T-helper 22 cell (primary cell): Measurements from ENCODE around the gene CD33.
"Not testable (repeated sequence)": the region's sequence is repeated elsewhere in the genome, so short reads cannot be mapped to it uniquely, and the experiment has no call there.

ENCODE experiments used
- DNase-seq: peaks from one replicate; pipeline ENCODE4 v3.0.0-alpha.2; 2020; ENCODE audit warnings: low read depth

The CD33 gene

GRCh38 chr19:51224898-51225393, at the start of gene CD33:
Gene CD33, plus strand, starts transcription at chr19:51225080. Its CDS starts 39 bp downstream, at chr19:51225119.
- not testable (repeated sequence) for DNase-seq

DNA sequence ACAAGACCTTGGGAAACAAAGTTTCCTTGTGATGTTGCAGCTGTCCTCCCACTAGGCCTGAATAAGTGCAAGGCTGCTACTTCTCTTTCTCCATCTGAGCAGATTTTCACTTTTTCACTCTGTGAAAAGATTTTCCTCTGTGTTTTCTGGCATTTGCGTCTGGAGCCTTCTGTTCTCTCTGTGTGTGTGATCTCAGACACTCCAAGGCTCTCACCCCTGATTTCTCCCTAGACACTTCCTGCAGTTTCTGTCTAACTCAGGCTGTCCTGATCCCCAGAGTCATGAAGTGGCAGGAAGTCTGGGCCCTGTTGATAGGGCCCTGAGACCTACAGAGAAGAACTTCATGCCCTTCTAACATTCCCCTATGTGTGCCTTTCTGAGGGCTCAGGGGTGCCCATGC, 45.6 kb upstream of the CD33 start:
- no peak for DNase-seq

- DNase-seq = no peak
These were observed 43.4 kb upstream of the CD33 start for GRCh38 chr19:51181377-51181912.

- DNase-seq = no peak
These were observed 42.9 kb upstream of the CD33 start for GRCh38 chr19:51181913-51182419.

GRCh38 chr19:51183629-51184028, 41.3 kb upstream of the CD33 start:
- no peak for DNase-seq

GRCh38 chr19:51185069-51185867, 39.6 kb upstream of the CD33 start:
- DNase-seq = no peak

DNA sequence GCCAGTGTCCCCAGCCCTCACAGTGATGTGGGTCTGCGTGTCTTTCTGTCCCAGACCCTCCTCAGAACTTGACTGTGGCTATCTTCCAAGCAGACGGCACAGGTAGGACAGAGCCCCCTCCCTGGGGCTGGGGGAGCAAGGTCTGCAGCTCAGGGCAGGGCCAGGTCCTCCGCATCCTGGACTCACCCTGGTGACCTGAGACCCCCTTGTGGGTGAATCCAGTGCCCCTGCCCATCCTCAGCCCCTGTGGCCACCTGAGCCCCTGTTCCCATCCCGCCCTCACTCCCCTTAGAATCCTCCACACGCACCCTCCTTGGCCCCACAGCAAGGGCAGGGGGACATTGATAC, 39.0 kb upstream of the CD33 start:
- no peak for DNase-seq

DNA sequence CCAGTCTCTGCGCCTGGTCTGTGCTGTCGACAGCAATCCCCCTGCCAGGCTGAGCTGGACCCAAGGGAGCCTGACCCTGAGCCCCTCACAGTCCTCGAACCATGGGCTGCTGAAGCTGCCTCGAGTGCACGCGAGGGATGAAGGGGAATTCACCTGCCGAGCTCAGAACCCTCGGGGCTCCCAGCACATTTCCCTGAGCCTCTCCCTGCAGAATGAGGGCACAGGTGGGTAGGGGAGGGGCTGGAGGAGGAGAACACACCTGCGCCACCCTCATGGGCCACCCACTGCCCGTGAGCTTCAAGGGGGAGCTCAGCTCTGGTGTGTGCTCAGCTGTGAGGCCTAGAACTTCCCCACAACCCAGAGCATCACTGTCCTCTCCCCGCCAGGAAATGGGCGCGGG, 38.6 kb upstream of the CD33 start:
- DNase-seq = no peak

- DNase-seq = no peak
These were observed 37.3 kb upstream of the CD33 start for GRCh38 chr19:51187395-51188226.

- DNase-seq = no peak
These were observed 36.7 kb upstream of the CD33 start for GRCh38 chr19:51188227-51188559.

GRCh38 chr19:51192689-51193088, 32.2 kb upstream of the CD33 start:
- no peak for DNase-seq

- DNase-seq = no peak
These were observed 30.2 kb upstream of the CD33 start for GRCh38 chr19:51194527-51195315.

- DNase-seq = no peak
These were observed 29.6 kb upstream of the CD33 start for GRCh38 chr19:51195316-51195586.

GRCh38 chr19:51195616-51196015, 29.3 kb upstream of the CD33 start:
- DNase-seq = no peak

- DNase-seq = no peak
These were observed 28.7 kb upstream of the CD33 start for GRCh38 chr19:51196181-51196580.

DNA sequence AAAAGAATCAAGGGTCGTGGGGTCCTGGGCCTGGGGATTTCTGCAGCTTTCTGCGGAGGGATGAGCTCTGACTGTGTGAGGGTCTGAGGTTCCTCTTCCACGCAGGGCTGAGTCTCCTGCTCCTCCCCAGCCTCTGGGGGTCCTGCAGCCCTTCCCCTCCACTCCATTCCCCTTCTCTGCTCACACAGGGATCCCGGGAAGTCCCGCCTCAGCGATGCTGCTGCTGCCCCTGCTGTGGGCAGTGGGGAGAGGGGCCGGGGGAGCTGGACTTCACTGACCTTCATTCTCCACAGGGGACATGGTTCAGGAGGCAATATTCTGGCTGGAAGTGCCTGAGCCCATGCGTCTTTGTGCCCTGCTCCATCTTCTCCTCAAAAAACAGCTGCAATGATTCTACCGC, 26.2 kb upstream of the CD33 start:
- no peak for DNase-seq

- DNase-seq = no peak
These were observed 24.7 kb upstream of the CD33 start for GRCh38 chr19:51200071-51200666.

- DNase-seq = no peak
These were observed 23.2 kb upstream of the CD33 start for GRCh38 chr19:51201712-51202111.

DNA sequence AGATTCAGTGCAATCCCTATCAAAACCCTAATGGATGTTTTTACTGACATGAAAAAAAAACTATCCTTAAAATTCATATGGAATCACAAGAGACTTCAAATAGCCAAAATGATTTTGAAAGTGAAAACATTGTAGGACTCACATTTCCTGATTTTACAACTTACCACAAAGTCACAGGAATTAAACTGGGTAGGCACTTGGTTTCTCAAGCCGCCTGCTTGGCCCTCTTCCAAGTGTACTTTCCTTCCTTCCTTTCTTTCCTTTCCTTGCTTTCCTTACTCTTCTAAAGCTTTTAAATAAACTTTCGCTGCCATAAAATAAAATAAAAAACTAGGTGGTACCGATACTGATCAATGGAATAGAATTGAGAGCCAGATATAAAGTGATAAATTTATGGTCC, 21.0 kb upstream of the CD33 start:
- no peak for DNase-seq

DNA sequence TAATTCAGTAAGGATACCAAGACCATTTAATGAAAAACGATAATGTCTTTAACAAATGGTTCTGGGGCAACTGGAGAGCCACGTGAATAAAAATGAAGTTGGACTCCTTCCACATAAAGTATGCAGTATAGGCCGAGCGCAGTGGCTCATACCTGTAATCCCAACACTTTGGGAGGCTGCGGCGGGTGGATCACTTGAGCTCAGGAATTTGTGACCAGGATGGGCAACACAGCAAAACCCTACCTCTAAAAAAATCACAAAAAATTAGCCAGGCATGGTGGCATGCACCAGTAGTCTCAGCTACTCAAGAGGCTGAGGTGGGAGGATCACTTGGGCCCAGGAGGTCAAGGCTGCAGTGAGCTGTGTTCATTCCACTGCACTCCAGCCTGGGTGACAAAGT, 20.6 kb upstream of the CD33 start:
- no peak for DNase-seq

DNA sequence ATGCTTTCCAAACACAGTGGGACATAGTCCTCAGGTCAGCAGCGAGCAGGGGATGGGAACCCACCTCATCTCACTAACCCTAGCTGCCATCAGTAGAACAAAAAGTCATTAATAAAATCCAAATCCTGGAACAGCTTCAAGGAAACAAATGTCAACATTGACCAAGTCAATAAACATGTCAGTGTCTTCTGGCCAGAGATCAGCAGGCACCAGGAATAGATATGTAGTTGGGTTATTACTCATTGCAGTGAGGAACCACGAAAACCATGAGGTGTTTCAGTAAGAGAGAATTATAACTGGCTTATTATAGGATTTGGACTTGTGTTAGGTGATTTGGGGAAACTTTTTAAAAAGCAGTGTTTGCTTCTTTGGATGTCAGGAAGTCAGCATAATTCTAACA, 17.1 kb upstream of the CD33 start:
- no peak for DNase-seq

DNA sequence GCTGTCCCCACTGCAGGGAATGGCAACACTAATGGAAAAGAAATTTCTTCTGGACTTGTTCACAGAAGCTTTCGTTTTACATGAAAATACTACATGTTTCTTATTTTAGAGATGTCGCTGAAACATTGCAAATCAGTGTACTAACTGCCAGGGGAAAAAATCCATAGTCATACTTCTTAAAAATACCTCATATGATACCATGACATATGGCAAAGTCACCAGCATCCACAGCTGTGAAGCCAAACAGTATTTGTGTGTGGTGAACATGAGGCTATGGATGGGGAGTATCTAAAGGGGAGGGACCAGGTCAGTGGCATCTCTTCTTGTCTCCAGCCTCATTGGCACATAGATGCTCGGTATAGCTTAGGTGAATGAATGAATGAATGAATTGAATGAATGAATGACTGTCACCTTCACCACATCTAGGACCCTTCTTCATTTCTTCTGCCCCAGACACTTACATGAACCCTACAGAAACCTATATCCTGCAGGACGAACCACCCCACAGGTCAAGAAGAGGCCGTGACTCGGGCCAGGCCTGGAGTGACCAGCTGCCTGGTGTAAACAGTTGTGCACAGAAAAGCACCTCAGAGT, 14.6 kb upstream of the CD33 start:
- no peak for DNase-seq
